ENCODE data around the gene ECSCR. TPM values are rescaled to one million over a fixed set of nuclear protein-coding genes. Genes with fewer than 3 reads are reported as not detected.

The ECSCR gene
- total RNA-seq, 1 experiment from 2014 or later = not detected

GRCh38 chr5:139468421-139468931 is 5.9 kb upstream of the ECSCR start:
- CTCF ChIA-PET = no interaction called here
- no peak overlapping the region for H3K4me3 Mint-ChIP-seq (ENCODE audit: unreplicated experiment)
- DNase-seq = peak; percentile 47 to 63

GRCh38 chr5:139461698-139462097 is 845 bp downstream of the ECSCR start:
- Histone ChIP-seq H3K9me3 (no peaks in the 10 kb centered on the region), H3K36me3 (ENCODE audit: control insufficient read depth, insufficient read depth, low read length) (no peaks in the 10 kb centered on the region), H3K4me3 (ENCODE audit: low read depth, low read length) (no peak overlapping the region), H3K27me3 (replicated peaks; ENCODE audit: control insufficient read depth, insufficient read depth, low read length) (no peaks in the 10 kb centered on the region), H3K4me1 (peaks cover 12% of the 10 kb centered on the region)
- Mint-ChIP-seq H3K4me1 (ENCODE audit: low read depth, unreplicated experiment) (no peaks in the 10 kb centered on the region), H3K4me3 (ENCODE audit: unreplicated experiment) (no peak overlapping the region), H3K27me3 (ENCODE audit: insufficient read depth, unreplicated experiment) (no peaks in the 10 kb centered on the region), H3K9me3 (ENCODE audit: unreplicated experiment) (no peaks in the 10 kb centered on the region), H3K27ac (ENCODE audit: unreplicated experiment) (no peak overlapping the region), H3K36me3 (ENCODE audit: insufficient read depth, unreplicated experiment) (no peaks in the 10 kb centered on the region)
- ChIA-PET CTCF (no interaction called here), POLR2A (no interaction called here)
- intact Hi-C loops (cut with micrococcal nuclease; ENCODE audit: unreplicated experiment) = no loop called here
- no TSS peak for BruUV-seq (replicated peaks)
- TF ChIP-seq, protein P1, sequence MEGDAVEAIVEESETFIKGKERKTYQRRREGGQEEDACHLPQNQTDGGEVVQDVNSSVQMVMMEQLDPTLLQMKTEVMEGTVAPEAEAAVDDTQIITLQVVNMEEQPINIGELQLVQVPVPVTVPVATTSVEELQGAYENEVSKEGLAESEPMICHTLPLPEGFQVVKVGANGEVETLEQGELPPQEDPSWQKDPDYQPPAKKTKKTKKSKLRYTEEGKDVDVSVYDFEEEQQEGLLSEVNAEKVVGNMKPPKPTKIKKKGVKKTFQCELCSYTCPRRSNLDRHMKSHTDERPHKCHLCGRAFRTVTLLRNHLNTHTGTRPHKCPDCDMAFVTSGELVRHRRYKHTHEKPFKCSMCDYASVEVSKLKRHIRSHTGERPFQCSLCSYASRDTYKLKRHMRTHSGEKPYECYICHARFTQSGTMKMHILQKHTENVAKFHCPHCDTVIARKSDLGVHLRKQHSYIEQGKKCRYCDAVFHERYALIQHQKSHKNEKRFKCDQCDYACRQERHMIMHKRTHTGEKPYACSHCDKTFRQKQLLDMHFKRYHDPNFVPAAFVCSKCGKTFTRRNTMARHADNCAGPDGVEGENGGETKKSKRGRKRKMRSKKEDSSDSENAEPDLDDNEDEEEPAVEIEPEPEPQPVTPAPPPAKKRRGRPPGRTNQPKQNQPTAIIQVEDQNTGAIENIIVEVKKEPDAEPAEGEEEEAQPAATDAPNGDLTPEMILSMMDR (IDR thresholded peaks at IDR 0.05; ENCODE audit: insufficient read depth in 1 of 2, low read depth in 1 of 2, low read length in 1 of 2, severe bottlenecking in 1 of 2, unreplicated experiment in 1 of 2) = no peak
- no peak for DNase-seq

More at GRCh38 chr5:139468421-139468931, 5.9 kb upstream of the ECSCR start:
- no TSS peak for BruUV-seq (replicated peaks)
- Mint-ChIP-seq H3K27me3 (ENCODE audit: insufficient read depth, unreplicated experiment) (no peaks in the 10 kb centered on the region), H3K4me1 (ENCODE audit: low read depth, unreplicated experiment) (no peaks in the 10 kb centered on the region), H3K36me3 (ENCODE audit: insufficient read depth, unreplicated experiment) (no peaks in the 10 kb centered on the region), H3K9me3 (ENCODE audit: unreplicated experiment) (no peaks in the 10 kb centered on the region), H3K27ac (ENCODE audit: unreplicated experiment) (no peak overlapping the region)
- 0 out of 2 replicates have a peak, but pooled peaks cover 3% of the 10 kb centered on the region for H3K4me1 ChIP-seq
- intact Hi-C loops (cut with micrococcal nuclease; ENCODE audit: unreplicated experiment) = loop anchor here (2.0 kb wide), 1 partner anchor 46 kb away; no protein-coding TSS in a partner anchor
- TF ChIP-seq, protein P1 (IDR thresholded peaks at IDR 0.05; ENCODE audit: insufficient read depth in 1 of 2, low read depth in 1 of 2, low read length in 1 of 2, severe bottlenecking in 1 of 2, unreplicated experiment in 1 of 2) = peak in 1 of 2 experiments; percentile 24
- H3K9me3 ChIP-seq = no peaks in the 10 kb centered on the region
- H3K27me3 ChIP-seq (replicated peaks; ENCODE audit: control insufficient read depth, insufficient read depth, low read length) = no peaks in the 10 kb centered on the region
- H3K36me3 ChIP-seq (ENCODE audit: control insufficient read depth, insufficient read depth, low read length) = no peaks in the 10 kb centered on the region
- POLR2A ChIA-PET = no interaction called here
- H3K4me3 ChIP-seq (ENCODE audit: low read depth, low read length) = no peak overlapping the region

- BruUV-seq (replicated peaks) = no TSS peak
- Mint-ChIP-seq H3K27me3 (ENCODE audit: insufficient read depth, unreplicated experiment) (no peaks in the 10 kb centered on the region), H3K4me1 (ENCODE audit: low read depth, unreplicated experiment) (no peaks in the 10 kb centered on the region), H3K9me3 (ENCODE audit: unreplicated experiment) (no peaks in the 10 kb centered on the region), H3K27ac (ENCODE audit: unreplicated experiment) (no peak overlapping the region), H3K4me3 (ENCODE audit: unreplicated experiment) (no peak overlapping the region), H3K36me3 (ENCODE audit: insufficient read depth, unreplicated experiment) (no peaks in the 10 kb centered on the region)
- Histone ChIP-seq H3K36me3 (ENCODE audit: control insufficient read depth, insufficient read depth, low read length) (no peaks in the 10 kb centered on the region), H3K4me1 (peaks cover 12% of the 10 kb centered on the region), H3K4me3 (ENCODE audit: low read depth, low read length) (no peak overlapping the region), H3K9me3 (no peaks in the 10 kb centered on the region), H3K27me3 (replicated peaks; ENCODE audit: control insufficient read depth, insufficient read depth, low read length) (no peaks in the 10 kb centered on the region)
- intact Hi-C loops (cut with micrococcal nuclease; ENCODE audit: unreplicated experiment) = no loop called here
- DNase-seq = no peak
- CTCF ChIA-PET = no interaction called here
- TF ChIP-seq, protein P1 (IDR thresholded peaks at IDR 0.05; ENCODE audit: insufficient read depth in 1 of 2, low read depth in 1 of 2, low read length in 1 of 2, severe bottlenecking in 1 of 2, unreplicated experiment in 1 of 2) = no peak
- POLR2A ChIA-PET = no interaction called here
Measured at GRCh38 chr5:139461176-139461575, 1.4 kb downstream of the ECSCR start.
